Neuronal stem cell (in vitro differentiated cells): ENCODE data around the gene SLC39A11.

Experiments
- DNase-seq: peaks from one replicate; pipeline ENCODE4 v3.0.0-alpha.2; 2013; ENCODE audit warnings: low spot score
- H2AFZ ChIP-seq: one replicate; pipeline ENCODE4 v1.6.1; 2013; ENCODE audit warnings: mild to moderate bottlenecking, low read length, inconsistent platforms
- H2AK5ac ChIP-seq: 2 replicates; pipeline ENCODE4 v1.6.1; 2013; ENCODE audit warnings: low read depth, mild to moderate bottlenecking, inconsistent platforms, low read length, moderate library complexity, mixed read lengths
- H2BK120ac ChIP-seq: 2 replicates; pipeline ENCODE4 v1.6.1; 2013; ENCODE audit warnings: low read depth, mild to moderate bottlenecking, inconsistent platforms, low read length, moderate library complexity, mixed read lengths
- H2BK12ac ChIP-seq: one replicate; pipeline ENCODE4 v1.6.1; 2013; ENCODE audit warnings: low read length, inconsistent platforms
- H2BK15ac ChIP-seq: 2 replicates; pipeline ENCODE4 v1.6.1; 2013; ENCODE audit warnings: mild to moderate bottlenecking, low read length, inconsistent platforms, mixed read lengths
- H2BK5ac ChIP-seq: one replicate; pipeline ENCODE4 v1.6.1; 2013; ENCODE audit warnings: inconsistent platforms, mild to moderate bottlenecking, low read length, moderate library complexity
- H3K14ac ChIP-seq: one replicate; pipeline ENCODE4 v1.6.1; 2013; ENCODE audit warnings: low read length, inconsistent platforms
- H3K18ac ChIP-seq: 2 replicates; pipeline ENCODE4 v1.6.1; 2013; ENCODE audit warnings: low read length, inconsistent platforms
- H3K23ac ChIP-seq: 2 replicates; pipeline ENCODE4 v1.6.1; 2013; ENCODE audit warnings: low read depth, mild to moderate bottlenecking, mixed read lengths, low read length, inconsistent platforms; ENCODE audit not compliant: poor library complexity
- H3K27ac ChIP-seq: replicated peaks from 3 replicates; pipeline ENCODE4 v1.5.1; 2013; ENCODE audit warnings: low read length, inconsistent platforms
- H3K27me3 ChIP-seq, 3 experiments: 2 replicates each; pipeline ENCODE4 v1.6.1; 2013; ENCODE audit warnings: low read length in 3 of 3, mild to moderate bottlenecking in 2 of 3, inconsistent platforms in 1 of 3, low read depth in 1 of 3, mixed read lengths in 1 of 3, moderate library complexity in 1 of 3; ENCODE audit not compliant: control insufficient read depth in 3 of 3, insufficient read depth in 3 of 3
- H3K36me3 ChIP-seq, 2 donors: replicated peaks in 1 of 2; 2 replicates each; pipeline ENCODE4 v1.6.1; 2013; ENCODE audit warnings: low read length in 2 of 2; ENCODE audit not compliant: control insufficient read depth in 2 of 2, insufficient read depth in 2 of 2
- H3K4ac ChIP-seq: 2 replicates; pipeline ENCODE4 v1.6.1; 2013; ENCODE audit warnings: inconsistent platforms, mild to moderate bottlenecking, low read length, moderate library complexity
- H3K4me1 ChIP-seq, 2 donors: 1 replicate in 1 of 2; 2 replicates in 1 of 2; pipeline ENCODE4 v1.6.1; 2013; ENCODE audit warnings: low read length in 2 of 2, low read depth in 1 of 2; ENCODE audit not compliant: control insufficient read depth in 2 of 2, insufficient read depth in 1 of 2
- H3K4me2 ChIP-seq: one replicate; pipeline ENCODE4 v1.6.1; 2013; ENCODE audit warnings: mild to moderate bottlenecking, low read length, inconsistent platforms; ENCODE audit not compliant: insufficient read depth, poor library complexity, severe bottlenecking
- H3K4me3 ChIP-seq, 2 donors: 2 replicates each; pipeline ENCODE4 v1.5.1; 2013; ENCODE audit warnings: low read length in 2 of 2, mild to moderate bottlenecking in 2 of 2, inconsistent platforms in 1 of 2, moderate library complexity in 1 of 2
- H3K79me1 ChIP-seq: one replicate; pipeline ENCODE4 v1.6.1; 2013; ENCODE audit warnings: low read depth, mild to moderate bottlenecking, inconsistent platforms, low read length, moderate library complexity
- H3K9ac ChIP-seq: one replicate; pipeline ENCODE4 v1.6.1; 2013; ENCODE audit warnings: mild to moderate bottlenecking, low read depth, low read length, inconsistent platforms; ENCODE audit not compliant: poor library complexity
- H3K9me3 ChIP-seq, 2 donors: replicated peaks in 1 of 2; 2 replicates each; pipeline versions ENCODE3 to v1.6.1; 2013; ENCODE audit warnings: low read length in 2 of 2, mild to moderate bottlenecking in 2 of 2, inconsistent platforms in 1 of 2, low read depth in 1 of 2, mixed read lengths in 1 of 2, moderate library complexity in 1 of 2; ENCODE audit not compliant: control insufficient read depth in 2 of 2, insufficient read depth in 1 of 2
- H4K8ac ChIP-seq: one replicate; pipeline ENCODE4 v1.6.1; 2013; ENCODE audit warnings: low read depth, mild to moderate bottlenecking, inconsistent platforms, low read length, moderate library complexity
- H4K91ac ChIP-seq: one replicate; pipeline ENCODE4 v1.6.1; 2013; ENCODE audit warnings: low read length, low read depth, mild to moderate bottlenecking, inconsistent platforms; ENCODE audit not compliant: poor library complexity
- WGBS, 2 donors: extraction: QIAGEN DNeasy Blood & Tissue Kit; methylation state at CpG; one replicate each; pipeline ENCODE4 v1.1.7; 2013; ENCODE audit warnings: missing lambda C conversion rate in 2 of 2, mixed read lengths in 1 of 2; ENCODE audit not compliant: insufficient read length in 2 of 2, insufficient replicate concordance in 1 of 2; ENCODE audit errors: extremely low coverage in 2 of 2; 5-methylcytosine and 5-hydroxymethylcytosine counted together

Gene SLC39A11

DNA sequence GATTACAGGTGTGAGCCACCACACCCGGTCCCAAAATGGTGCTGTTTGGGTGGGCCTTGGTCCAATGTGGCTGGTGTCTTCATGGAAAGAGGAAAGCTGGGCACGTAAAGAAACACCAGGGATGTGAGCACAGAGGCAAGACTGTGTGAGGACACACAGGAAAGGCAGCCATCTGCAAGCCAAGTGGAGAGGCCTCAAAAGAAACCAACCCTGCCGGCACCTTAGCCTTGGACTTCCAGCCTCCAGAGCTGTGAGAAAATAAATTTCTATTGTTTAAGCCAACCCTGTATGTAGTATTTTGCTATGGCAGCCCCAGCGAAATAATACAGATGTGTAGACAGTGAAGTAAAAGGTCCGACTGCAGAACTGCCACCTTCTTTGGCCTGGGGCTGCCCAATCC, 68.7 kb downstream of the SLC39A11 start:
- Histone ChIP-seq H3K18ac (no peak overlapping the region), H2AFZ (no peak overlapping the region), H3K79me1 (no peaks in the 10 kb centered on the region), H3K14ac (no peak overlapping the region), H2BK15ac (no peak overlapping the region), H3K4ac (no peak overlapping the region), H2AK5ac (no peak overlapping the region), H2BK5ac (no peak overlapping the region), H3K36me3 (no peaks in the 10 kb centered on the region), H3K23ac (no peak overlapping the region), H4K8ac (no peak overlapping the region), H3K9ac (no peak overlapping the region), H3K9me3 (peaks cover 0 to 1% of the 10 kb centered on the region in 2 donors), H2BK120ac (no peak overlapping the region), H4K91ac (no peak overlapping the region), H3K27me3 (no peaks in the 10 kb centered on the region), H2BK12ac (no peak overlapping the region), H3K4me2 (no peak overlapping the region), H3K27ac (no peak overlapping the region), H3K4me1 (no peaks in the 10 kb centered on the region), H3K4me3 (no peak overlapping the region)
- no peak for DNase-seq
- WGBS, 2 donors = no CpG with 5 or more reads among the region's 5 CpGs

DNA sequence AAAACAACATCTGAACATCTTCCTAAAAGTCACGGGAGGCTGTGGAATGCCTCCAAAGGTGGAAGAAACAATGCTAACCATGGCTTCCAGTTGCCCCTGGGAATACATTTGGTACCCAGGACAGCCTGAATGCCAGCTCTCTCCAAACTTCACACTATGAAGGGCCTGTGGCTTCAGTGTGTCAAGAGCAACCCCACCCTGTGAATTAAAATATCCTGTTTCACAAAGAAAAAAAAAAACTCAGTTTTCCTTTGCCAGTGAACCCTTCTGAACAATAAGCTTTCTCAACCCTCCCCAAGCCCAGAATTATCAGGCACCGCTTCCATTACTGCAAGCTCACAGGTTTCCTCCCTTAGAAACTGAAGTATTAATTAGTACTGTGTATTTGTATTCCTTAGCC, 69.8 kb downstream of the SLC39A11 start:
- no peak overlapping the region for H3K4ac ChIP-seq
- no peaks in the 10 kb centered on the region for H3K4me1 ChIP-seq
- no peaks in the 10 kb centered on the region for H3K27me3 ChIP-seq
- H2AK5ac ChIP-seq = no peak overlapping the region
- H3K9me3 ChIP-seq = peaks cover 0 to 11% of the 10 kb centered on the region in 2 donors
- H3K18ac ChIP-seq = no peak overlapping the region
- H4K8ac ChIP-seq = no peak overlapping the region
- no peaks in the 10 kb centered on the region for H3K36me3 ChIP-seq
- H3K4me3 ChIP-seq = no peak overlapping the region
- no peak for DNase-seq
- H2AFZ ChIP-seq = no peak overlapping the region
- no peak overlapping the region for H3K4me2 ChIP-seq
- H2BK15ac ChIP-seq = no peak overlapping the region
- no peak overlapping the region for H2BK120ac ChIP-seq
- no peak overlapping the region for H3K27ac ChIP-seq
- H2BK5ac ChIP-seq = no peak overlapping the region
- H4K91ac ChIP-seq = no peak overlapping the region
- H3K9ac ChIP-seq = no peak overlapping the region
- no CpG with 5 or more reads among the region's 2 CpGs for WGBS, 2 donors
- H3K14ac ChIP-seq = no peak overlapping the region
- no peaks in the 10 kb centered on the region for H3K79me1 ChIP-seq
- H3K23ac ChIP-seq = no peak overlapping the region
- H2BK12ac ChIP-seq = no peak overlapping the region

DNA sequence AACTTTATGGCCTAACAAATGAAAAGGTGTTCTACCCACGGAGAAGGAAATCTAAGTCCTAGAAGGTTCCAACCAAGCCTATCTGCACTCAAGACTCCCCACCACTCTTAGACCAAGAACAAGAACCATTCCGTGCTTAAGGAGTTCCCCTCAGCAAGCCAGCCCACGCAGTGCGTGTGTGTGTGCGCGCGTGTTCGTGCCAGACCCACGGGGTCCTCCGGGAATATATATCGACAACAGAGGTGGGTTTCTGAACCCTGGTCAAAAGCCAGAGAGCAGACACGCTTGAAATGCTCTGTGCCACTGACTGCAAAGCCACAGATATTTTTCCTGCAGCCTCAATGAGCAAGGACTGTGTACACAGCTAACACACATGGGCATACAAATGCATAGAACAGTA, 70.7 kb downstream of the SLC39A11 start:
- Histone ChIP-seq H2AFZ (no peak overlapping the region), H2BK12ac (no peak overlapping the region), H3K4me1 (no peaks in the 10 kb centered on the region), H3K4me3 (no peak overlapping the region), H3K18ac (no peak overlapping the region), H2BK120ac (no peak overlapping the region), H3K36me3 (no peaks in the 10 kb centered on the region), H2AK5ac (no peak overlapping the region), H3K79me1 (no peaks in the 10 kb centered on the region), H3K14ac (no peak overlapping the region), H4K8ac (no peak overlapping the region), H3K9me3 (peaks cover 0 to 11% of the 10 kb centered on the region in 2 donors), H3K23ac (no peak overlapping the region), H4K91ac (no peak overlapping the region), H3K27me3 (no peaks in the 10 kb centered on the region), H2BK5ac (no peak overlapping the region), H3K4ac (no peak overlapping the region), H3K27ac (no peak overlapping the region), H3K9ac (no peak overlapping the region), H2BK15ac (no peak overlapping the region), H3K4me2 (no peak overlapping the region)
- DNase-seq = no peak
- no CpG with 5 or more reads among the region's 12 CpGs for WGBS, 2 donors

DNA sequence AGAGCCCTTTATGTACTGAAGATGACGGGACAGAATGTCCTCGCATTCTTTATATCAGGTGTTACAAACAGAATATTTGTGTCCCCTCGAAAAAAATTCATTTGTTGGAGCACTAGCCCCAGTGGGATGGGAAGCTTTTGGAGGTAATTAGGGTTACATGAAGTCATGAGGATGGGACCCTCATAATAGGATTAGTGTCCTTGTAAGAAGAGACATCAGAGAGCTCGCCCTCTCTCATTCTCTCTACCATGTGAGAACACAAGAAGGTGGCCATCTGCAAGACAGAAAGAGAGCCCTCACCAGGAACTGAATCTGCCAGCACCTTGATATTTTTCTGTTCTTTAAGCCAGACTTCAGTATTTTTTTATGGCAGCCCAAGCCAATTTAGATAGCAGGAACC, 72.4 kb downstream of the SLC39A11 start:
- H4K8ac ChIP-seq = no peak overlapping the region
- no peaks in the 10 kb centered on the region for H3K4me1 ChIP-seq
- no peak overlapping the region for H2AK5ac ChIP-seq
- H3K23ac ChIP-seq = no peak overlapping the region
- no peak overlapping the region for H2AFZ ChIP-seq
- no peak overlapping the region for H2BK5ac ChIP-seq
- H3K14ac ChIP-seq = no peak overlapping the region
- H3K4me3 ChIP-seq = no peak overlapping the region
- no peak for DNase-seq
- H2BK120ac ChIP-seq = no peak overlapping the region
- no peak overlapping the region for H3K4me2 ChIP-seq
- peaks cover 0 to 11% of the 10 kb centered on the region in 2 donors for H3K9me3 ChIP-seq
- H3K27me3 ChIP-seq = no peaks in the 10 kb centered on the region
- no peak overlapping the region for H2BK12ac ChIP-seq
- H3K79me1 ChIP-seq = no peaks in the 10 kb centered on the region
- no CpG with 5 or more reads among the region's 4 CpGs for WGBS, 2 donors
- H3K18ac ChIP-seq = no peak overlapping the region
- no peak overlapping the region for H2BK15ac ChIP-seq
- no peaks in the 10 kb centered on the region for H3K36me3 ChIP-seq
- H3K9ac ChIP-seq = no peak overlapping the region
- no peak overlapping the region for H3K27ac ChIP-seq
- H4K91ac ChIP-seq = no peak overlapping the region
- H3K4ac ChIP-seq = no peak overlapping the region
